Cardiac septum (tissue), 1 donor: Measurements from ENCODE around the gene CHCHD6. TPM values are rescaled to one million over a fixed set of nuclear protein-coding genes. Genes with fewer than 3 reads are reported as not detected.
A peak's percentile ranks its signal among the peaks of the same experiment; 100 is the strongest.

ENCODE experiments used
- DNase-seq: peaks from one replicate; pipeline ENCODE4 v3.0.0-alpha.2; 2020; ENCODE audit warnings: low spot score
- intact Hi-C: fragments of 100-400 bp; cut with DNase I; formaldehyde crosslinking; loops from one replicate; pipeline ENCODE4 v1.14.0; 2022
- total RNA-seq: library from RNA; stranded (reverse); fragmentation: NEBNext Ultra II Directional; extraction: Animal tissue kit (Norgen Biotek cat#: 25700); gene quantifications from one replicate; pipeline ENCODE4 v1.2.1, GENCODE V29; 2021
- donor health status: DM: no; HTN: no; CAD: no.

CHCHD6 gene
- total RNA-seq, 1 donor from 2014 or later, result 12.1 TPM

DNA sequence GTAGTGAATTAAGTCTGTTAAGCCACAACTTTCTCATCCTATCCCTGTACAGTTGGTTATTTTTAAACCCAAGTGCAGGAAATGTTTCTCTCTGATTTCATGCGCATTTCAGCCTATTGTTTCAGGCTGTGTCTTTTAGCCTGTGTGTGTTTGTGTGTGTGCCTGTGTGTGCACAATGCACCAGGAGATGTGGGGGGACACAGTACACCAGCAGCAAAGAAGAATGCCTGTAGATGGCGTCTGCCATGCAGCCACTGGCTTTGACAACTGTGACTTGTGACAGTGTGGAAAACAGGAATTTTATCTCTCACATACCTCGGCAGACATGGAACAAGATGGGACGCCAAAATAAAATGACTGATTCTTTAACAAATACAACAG lies 235.3 kb downstream of the CHCHD6 start:
- no peak for DNase-seq
- intact Hi-C loops, result loop anchor here (5.0 kb wide), 1 partner anchor 87 kb away; no protein-coding TSS in a partner anchor

DNA sequence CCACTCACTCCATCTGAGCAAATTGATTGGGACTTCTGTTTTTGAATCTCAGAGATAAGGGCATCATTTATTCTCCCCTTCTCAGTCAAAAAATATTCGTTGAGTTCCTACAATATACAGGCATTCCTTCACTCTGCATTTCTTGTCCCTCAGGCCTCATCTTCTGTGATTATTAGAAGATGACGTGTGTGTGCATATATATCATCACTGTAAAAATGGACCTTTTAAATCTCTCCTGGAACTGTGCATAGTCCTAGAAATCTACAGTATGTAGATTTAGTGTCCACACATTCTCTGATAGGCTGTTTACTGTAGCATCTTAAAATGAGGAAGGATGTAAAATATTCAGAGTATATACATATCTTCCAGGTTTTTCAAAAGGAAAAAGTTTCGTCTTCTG lies 235.7 kb downstream of the CHCHD6 start:
- DNase-seq, result no peak
- intact Hi-C loops, result loop anchor here (5.0 kb wide), 1 partner anchor 87 kb away; no protein-coding TSS in a partner anchor

DNA sequence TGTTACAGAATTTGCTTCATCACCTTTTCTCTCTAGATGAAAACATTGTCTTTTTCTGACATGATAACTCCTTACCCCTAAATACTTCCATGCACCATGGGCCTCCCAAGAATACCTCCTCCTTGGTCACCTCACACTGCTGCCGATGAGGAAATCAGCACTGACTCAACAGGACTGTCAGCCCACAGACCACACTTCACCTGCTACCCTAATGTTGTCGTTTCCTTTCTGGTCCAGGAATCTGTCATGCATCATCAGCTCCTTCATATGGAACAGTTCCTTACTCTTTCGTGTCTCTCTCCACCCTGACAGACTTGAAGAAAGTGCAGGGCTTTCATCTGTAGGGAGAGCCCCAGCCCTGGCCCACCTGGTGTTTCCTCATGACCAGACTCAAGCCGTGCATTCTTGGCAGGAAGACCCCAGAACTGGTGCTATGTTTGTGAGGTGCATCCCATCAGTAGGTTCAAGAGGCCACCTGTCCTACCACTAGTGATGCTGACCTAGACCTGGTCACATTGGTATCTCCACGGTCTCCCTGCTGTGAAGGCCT lies 237.8 kb downstream of the CHCHD6 start:
- peak; percentile 17 for DNase-seq
- intact Hi-C loops, result no loop called here

DNA sequence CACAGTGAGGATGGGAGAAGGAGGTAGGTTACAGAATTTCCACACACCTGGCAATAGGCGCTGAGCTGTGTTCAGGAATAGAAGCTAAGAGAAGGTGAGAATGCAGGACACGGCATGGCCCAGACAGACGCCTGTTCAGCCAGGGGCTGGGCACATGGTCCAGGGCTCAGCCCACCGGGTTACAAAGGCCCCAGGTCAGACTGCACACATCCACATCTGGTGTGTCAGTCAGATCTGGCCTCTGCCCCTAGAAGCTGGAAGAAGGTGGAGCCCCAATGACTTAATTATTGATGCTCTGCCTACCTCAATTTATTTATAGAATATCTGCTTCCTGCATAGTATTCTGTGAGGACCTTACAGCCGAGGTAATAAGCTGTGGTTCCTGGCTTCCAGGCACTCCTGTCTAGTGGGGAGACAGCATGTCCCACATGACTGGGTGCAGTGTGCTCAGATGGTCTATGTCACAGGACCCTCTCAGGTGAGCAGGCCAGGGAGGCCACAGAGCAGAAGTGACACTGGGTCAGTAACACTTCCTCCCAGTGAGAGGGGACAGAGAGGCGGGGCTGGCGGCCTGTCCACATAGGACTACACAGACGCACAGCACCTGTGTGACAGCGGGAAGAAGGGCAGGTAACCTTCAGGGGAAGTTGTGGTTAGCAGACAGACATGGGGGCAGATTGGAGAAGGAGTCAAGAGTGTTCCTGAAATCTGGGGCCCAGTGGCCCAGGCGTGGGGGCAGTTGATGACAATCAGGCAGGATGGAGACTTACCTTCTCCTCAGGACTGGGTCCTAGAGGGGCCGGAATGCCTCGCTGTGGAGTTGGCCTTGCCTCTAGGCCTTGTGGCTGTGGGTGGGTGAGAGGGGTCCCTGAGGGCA lies 240.3 kb downstream of the CHCHD6 start:
- intact Hi-C loops, result no loop called here

GRCh38 chr3:126945171-126945721 lies 241.2 kb downstream of the CHCHD6 start:
- intact Hi-C loops, result no loop called here
- no peak for DNase-seq

More for the DNA sequence above, 240.3 kb downstream of the CHCHD6 start:
- DNase-seq, result no peak

DNA sequence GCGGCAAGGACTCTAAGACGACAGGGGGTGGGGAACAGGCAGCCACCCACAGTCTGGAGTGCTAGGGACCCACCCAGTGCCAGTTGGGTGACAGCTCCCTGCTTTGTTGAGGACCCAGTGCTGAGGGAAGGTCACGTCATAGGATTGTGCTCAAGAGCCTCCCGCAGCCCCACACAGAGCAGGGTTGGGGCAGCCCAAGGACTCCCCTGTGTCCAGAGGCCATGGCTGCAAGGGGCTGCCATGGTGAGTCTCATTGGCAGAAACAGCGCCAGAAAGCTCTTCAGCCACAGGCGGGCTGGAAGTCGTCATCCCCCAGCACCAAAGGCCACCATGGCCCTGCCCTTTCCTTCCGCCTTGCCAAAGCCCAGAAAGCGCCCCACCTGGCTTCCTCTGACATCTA lies 241.9 kb downstream of the CHCHD6 start:
- intact Hi-C loops, result no loop called here
- no peak for DNase-seq

DNA sequence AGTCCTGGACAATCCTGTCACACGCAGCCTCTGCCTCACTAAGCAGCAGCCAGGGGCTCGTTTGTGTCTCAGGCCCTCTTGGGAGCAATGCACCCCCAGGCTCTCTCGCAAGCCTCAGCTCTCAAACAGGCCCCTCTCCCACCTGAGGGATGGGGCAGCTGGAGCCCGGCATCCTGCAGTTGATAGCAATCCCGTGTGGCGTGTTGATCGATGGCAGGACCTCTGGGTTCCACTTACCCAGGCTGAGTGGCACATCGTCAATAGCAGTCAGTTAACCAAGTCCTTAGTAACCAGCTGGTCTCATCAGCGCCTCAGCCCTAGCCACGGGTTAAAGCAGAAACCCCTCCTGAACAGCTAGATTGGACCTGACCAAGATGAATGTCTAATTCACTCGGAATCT lies 242.4 kb downstream of the CHCHD6 start:
- DNase-seq, result no peak
- intact Hi-C loops, result no loop called here

DNA sequence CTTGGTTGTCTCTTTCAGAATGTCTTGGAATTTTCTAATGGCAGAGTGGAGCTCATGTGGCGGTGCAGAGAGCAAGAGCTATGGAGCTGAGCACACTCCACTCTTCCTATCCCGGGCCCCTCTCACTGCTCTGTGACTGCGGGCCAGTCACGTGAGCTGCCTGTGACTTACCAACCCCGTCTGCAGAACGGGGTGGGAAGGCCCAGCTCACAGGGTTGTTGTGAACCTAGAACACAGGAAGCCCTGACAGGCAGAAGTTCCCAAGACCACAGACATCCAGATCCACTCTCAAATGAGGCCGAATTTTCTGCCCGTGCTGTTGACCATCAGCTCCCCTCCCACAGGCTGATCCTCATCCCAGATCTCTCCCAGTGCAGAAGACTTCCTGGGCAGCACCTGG lies 243.4 kb downstream of the CHCHD6 start:
- intact Hi-C loops, result no loop called here
- DNase-seq, result no peak

DNA sequence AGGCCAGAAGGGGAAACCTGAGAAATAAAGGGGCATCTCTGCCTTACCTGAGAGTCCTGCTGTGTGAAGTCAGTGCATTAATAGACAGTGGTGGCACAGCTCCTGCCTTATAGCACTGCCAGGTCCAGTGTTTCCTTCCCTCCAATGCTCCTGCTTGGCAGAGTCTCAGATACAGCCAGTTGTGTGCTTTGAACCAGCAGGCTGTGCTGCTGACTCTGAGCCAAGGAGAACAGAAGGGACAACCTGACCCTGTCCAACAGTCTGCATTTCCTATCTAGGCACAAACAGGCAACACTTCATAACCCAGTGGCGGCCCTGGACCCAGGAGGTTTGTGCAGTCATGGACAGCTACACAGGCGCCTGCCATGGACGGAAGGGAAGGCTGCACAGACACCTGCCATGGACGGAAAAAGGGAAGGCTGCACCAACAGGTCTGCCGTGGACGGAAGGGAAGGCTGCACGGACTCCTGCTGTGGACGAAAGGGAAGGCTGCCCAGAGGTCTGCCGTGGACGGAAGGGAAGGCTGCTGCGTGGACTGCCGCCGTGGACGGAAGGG lies 245.0 kb downstream of the CHCHD6 start:
- intact Hi-C loops, result no loop called here
- DNase-seq, result no peak

DNA sequence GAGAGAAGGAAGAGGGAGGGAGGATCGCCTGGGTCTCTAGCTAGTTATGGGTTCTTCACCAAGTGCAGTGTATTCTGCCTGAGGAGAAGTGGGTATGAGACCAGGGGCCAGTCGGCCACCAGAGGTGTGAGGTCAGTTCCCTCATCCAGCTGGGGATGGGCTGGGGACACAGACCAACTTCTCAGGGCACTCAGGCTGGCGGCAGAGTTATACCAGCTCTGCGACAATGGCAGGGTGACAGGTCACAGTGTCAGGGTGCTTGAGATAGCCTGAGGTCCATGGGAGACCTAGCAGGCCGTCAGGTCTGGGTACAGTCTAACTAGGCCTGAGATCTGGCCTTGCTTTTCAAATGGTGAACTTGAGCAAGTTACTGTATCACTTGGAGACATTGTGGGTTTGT lies 247.5 kb downstream of the CHCHD6 start:
- intact Hi-C loops, result no loop called here
- peak; percentile 73 for DNase-seq

GRCh38 chr3:126952261-126952982 lies 248.4 kb downstream of the CHCHD6 start:
- peak; percentile 71 for DNase-seq
- intact Hi-C loops, result no loop called here

GRCh38 chr3:126952983-126953660 lies 249.1 kb downstream of the CHCHD6 start:
- peak; percentile 35 for DNase-seq
- intact Hi-C loops, result no loop called here

- intact Hi-C loops, result no loop called here
- no peak for DNase-seq
Observed at GRCh38 chr3:126954141-126954842, 250.3 kb downstream of the CHCHD6 start.

- no peak for DNase-seq
- intact Hi-C loops, result no loop called here
Observed at GRCh38 chr3:126955004-126955790, 251.2 kb downstream of the CHCHD6 start.

DNA sequence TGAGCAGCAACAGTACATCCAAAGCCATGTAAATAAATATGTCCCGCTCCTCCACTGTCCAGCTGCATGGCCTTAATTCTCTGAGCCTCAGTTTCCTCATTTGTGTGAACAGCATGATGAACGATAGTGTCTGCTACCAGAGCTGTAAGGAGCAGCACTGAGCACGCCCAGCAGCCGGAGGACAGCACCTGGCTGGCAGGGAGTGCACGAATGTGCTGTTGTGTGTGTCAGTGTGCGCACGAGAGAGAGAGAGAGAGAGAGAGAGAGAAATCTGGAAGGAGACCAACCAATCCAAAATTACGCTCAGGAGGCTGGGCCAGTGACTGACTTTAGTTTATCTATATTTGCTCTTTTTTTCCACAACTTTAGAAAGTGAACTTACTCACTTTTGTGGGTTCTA lies 252.3 kb downstream of the CHCHD6 start:
- DNase-seq, result no peak
- intact Hi-C loops, result no loop called here

GRCh38 chr3:126956866-126957650 lies 253.0 kb downstream of the CHCHD6 start:
- no peak for DNase-seq
- intact Hi-C loops, result no loop called here
